Tibial nerve (tissue), 4 donors: ENCODE measurements around the gene AMFR. TPM values are rescaled to one million over a fixed set of nuclear protein-coding genes. Genes with fewer than 3 reads are reported as not detected.

ENCODE experiments used
- DNase-seq, 2 donors: peaks; one replicate each; pipeline ENCODE4 v3.0.0-alpha.2; 2019; ENCODE audit warnings: low spot score in 2 of 2
- H3K27ac ChIP-seq, 4 donors: fragments of 200-600 bp; sonication (generic) in 3 of 4; one replicate each; pipeline ENCODE4 v1.5.1; 2017 to 2019; ENCODE audit warnings: mild to moderate bottlenecking in 1 of 4
- H3K27me3 ChIP-seq, 2 donors: fragments of 200-600 bp; sonication (generic) in 1 of 2; one replicate each; pipeline versions ENCODE4 v1.5.1 to v1.6.0; 2017 to 2019
- H3K36me3 ChIP-seq, 3 donors: fragments of 200-600 bp; sonication (generic); one replicate each; pipeline ENCODE4 v1.5.1; 2018 to 2019
- H3K4me1 ChIP-seq, 4 donors: fragments of 200-600 bp; sonication (generic) in 3 of 4; one replicate each; pipeline ENCODE4 v1.5.1; 2017 to 2019
- H3K4me3 ChIP-seq, 4 donors: fragments of 200-600 bp; sonication (generic) in 3 of 4; one replicate each; pipeline ENCODE4 v1.5.1; 2017 to 2019; ENCODE audit warnings: mild to moderate bottlenecking in 1 of 4, moderate library complexity in 1 of 4
- H3K9me3 ChIP-seq, 4 donors: fragments of 200-600 bp; sonication (generic) in 3 of 4; one replicate each; pipeline ENCODE4 v1.5.1; 2017 to 2019
- CTCF ChIP-seq, 5 experiments: fragments of 200-600 bp in 3 of 5; fragments of 450-650 bp in 2 of 5; sonication (generic) in 3 of 5; IDR thresholded peaks; one replicate each; pipeline ENCODE4 v1.5.1; 2016 to 2019; ENCODE audit warnings: antibody characterized with exemption in 5 of 5, mild to moderate bottlenecking in 3 of 5, moderate library complexity in 2 of 5
- EP300 ChIP-seq, 2 donors: sonication (generic); formaldehyde crosslinking; IDR thresholded peaks; one replicate each; pipeline ENCODE4 v1.6.1; 2017; ENCODE audit warnings: antibody characterized with exemption in 2 of 2, mild to moderate bottlenecking in 1 of 2
- POLR2A ChIP-seq, 2 donors: fragments of 450-650 bp; IDR thresholded peaks; one replicate each; pipeline ENCODE4 v1.6.1; 2017; ENCODE audit warnings: antibody characterized with exemption in 2 of 2, mild to moderate bottlenecking in 2 of 2, moderate library complexity in 2 of 2
- WGBS, 2 donors: methylation state at CpG; one replicate each; pipeline ENCODE4 v1.1.5; 2018; 5-methylcytosine and 5-hydroxymethylcytosine counted together
- total RNA-seq, 4 donors: library from RNA; depleted of rRNA; stranded (reverse); fragments of >200 nt; gene quantifications; one replicate each; pipeline ENCODE4 v1.1.0, GENCODE V29; 2016

Gene AMFR
- total RNA-seq, 4 donors from 2014 or later, result 263 to 334 (median 292) TPM

DNA sequence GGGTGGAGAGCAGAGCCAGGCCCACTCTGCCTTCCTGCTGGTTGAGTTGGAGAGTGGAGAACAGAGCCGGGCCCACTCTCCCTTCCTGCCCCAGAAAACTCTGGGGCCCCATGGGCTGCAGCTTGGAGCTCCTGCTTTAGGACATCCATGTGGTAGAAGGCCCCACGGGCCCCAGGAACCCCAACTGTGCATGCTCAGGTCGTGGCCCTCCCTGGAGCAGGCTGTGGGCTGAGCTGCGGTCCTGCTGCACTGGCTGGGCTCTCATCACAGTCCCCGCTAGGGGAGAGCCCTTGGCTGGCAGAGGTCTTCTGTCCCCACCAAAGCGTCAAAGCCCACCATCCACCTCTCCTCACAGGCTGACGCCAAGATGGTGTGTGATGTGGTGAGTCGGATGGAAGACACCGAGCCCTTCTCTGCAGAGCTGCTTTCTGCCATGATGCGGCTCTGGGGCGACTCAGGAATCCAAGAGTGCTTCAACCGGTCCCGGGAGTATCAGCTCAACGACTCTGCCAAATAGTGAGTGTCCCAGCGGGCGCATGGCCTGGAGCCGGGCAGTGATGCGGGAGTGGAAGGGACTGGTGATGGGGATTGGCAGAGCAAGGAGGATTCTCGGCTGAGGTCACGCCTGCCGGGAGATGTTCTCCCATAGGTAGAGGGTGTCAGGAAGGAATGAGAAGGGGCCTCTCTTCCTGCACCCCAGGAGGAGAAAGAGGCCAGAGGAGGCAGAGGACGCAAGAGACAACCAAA is 96.9 kb downstream of the AMFR start:
- no peak for TF ChIP-seq POLR2A (IDR thresholded peaks at IDR 0.05)
- TF ChIP-seq CTCF (IDR thresholded peaks at IDR 0.05), result no peak
- TF ChIP-seq EP300 (IDR thresholded peaks at IDR 0.05), result no peak
- Histone ChIP-seq H3K27ac (no peak overlapping the region), H3K27me3 (no peaks in the 10 kb centered on the region), H3K4me1 (peaks cover 0 to 6% (median 0%) of the 10 kb centered on the region in 4 donors), H3K36me3 (no peaks in the 10 kb centered on the region), H3K9me3 (no peaks in the 10 kb centered on the region), H3K4me3 (no peak overlapping the region)
- DNase-seq, result no peak
- WGBS, 2 donors, result 88 to 93% methylated on average over 22 of the region's 22 CpGs

- WGBS, 2 donors, result 77 to 79% methylated on average over 6 of the region's 6 CpGs
- Histone ChIP-seq H3K9me3 (no peaks in the 10 kb centered on the region), H3K4me3 (no peak overlapping the region), H3K27ac (no peak overlapping the region), H3K27me3 (no peaks in the 10 kb centered on the region), H3K4me1 (peaks cover 0 to 4% (median 0%) of the 10 kb centered on the region in 4 donors), H3K36me3 (no peaks in the 10 kb centered on the region)
- DNase-seq, result no peak
- TF ChIP-seq POLR2A (IDR thresholded peaks at IDR 0.05) (no peak), CTCF (IDR thresholded peaks at IDR 0.05) (no peak), EP300 (IDR thresholded peaks at IDR 0.05) (no peak)
Measured at GRCh38 chr16:56327929-56328258, 97.5 kb downstream of the AMFR start.

DNA sequence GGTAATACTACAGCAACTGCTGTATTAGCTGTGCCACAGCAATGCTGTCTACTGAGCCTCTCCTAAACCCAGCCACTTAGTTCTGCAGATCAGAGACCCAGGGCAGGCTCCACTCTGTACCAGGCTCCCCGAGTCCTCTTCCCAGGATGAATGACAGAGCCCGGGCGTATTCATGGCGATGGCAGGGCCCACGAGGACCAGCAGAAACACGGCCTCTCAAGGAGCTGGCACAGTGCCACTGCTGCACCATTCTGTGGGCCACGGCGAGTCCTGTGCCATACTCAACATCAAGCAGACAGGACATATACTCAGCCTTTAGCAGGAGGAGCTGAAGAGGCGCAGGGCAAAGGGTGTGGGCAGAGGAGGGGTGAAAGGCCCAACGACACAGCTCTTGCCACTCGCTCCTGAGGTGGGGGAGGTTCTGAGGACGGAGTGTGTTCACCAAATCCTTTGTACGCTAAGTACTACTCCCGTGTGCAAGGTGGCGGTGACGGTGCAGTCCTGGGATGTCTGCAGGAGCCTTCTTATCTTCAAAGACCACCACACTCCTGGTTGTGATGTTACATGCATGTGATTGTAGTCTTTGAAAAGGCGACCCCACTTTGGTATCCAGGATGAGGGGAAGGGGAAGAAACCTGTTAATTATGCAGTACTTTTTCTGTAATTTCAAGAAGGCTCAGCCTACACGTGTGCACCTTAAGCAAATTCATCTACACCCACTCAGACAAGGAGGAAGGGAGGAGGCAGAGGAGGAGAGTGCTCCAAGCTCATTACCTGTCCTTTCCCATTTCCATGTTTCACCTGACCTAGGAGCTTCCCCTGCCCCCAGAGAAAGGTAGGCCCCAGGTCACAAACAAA is 98.0 kb downstream of the AMFR start:
- no peak overlapping the region for H3K4me3 ChIP-seq
- TF ChIP-seq CTCF (IDR thresholded peaks at IDR 0.05) (no peak), EP300 (IDR thresholded peaks at IDR 0.05) (no peak), POLR2A (IDR thresholded peaks at IDR 0.05) (no peak)
- no peaks in the 10 kb centered on the region for H3K9me3 ChIP-seq
- no peak for DNase-seq
- H3K27ac ChIP-seq, result no peak overlapping the region
- no peaks in the 10 kb centered on the region for H3K36me3 ChIP-seq
- WGBS, 2 donors, result 81 to 83% methylated on average over 16 to 18 of the region's 18 CpGs
- H3K27me3 ChIP-seq, result no peaks in the 10 kb centered on the region
- no peaks in the 10 kb centered on the region for H3K4me1 ChIP-seq

GRCh38 chr16:56325956-56326355 is 99.4 kb downstream of the AMFR start:
- H3K4me1 ChIP-seq, result no peaks in the 10 kb centered on the region
- no peaks in the 10 kb centered on the region for H3K9me3 ChIP-seq
- H3K36me3 ChIP-seq, result no peaks in the 10 kb centered on the region
- no peak overlapping the region for H3K4me3 ChIP-seq
- H3K27ac ChIP-seq, result no peak overlapping the region
- H3K27me3 ChIP-seq, result no peaks in the 10 kb centered on the region
- no peak for DNase-seq
- TF ChIP-seq POLR2A (IDR thresholded peaks at IDR 0.05) (no peak), EP300 (IDR thresholded peaks at IDR 0.05) (no peak), CTCF (IDR thresholded peaks at IDR 0.05) (no peak)
- 85 to 88% methylated on average over 6 of the region's 6 CpGs for WGBS, 2 donors

DNA sequence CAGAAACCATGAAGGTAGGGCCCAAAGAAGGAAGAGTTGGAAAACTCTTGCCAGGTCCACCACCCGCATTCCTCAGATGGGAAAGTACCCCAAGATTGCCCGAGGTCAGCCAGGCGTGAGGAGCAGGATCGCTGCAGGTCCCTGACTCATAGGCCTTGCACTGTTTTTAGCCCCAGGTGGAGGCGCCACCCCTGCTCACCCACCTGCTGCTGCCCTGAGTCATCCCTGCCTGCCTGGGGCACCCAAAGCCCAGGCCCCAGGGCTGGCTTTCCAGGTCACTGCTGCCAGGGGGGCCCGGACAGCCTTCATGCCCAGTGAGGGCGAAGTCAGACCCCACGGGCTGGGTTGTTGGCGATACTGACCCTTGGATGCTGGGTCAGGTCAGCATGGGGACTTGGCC is 100.9 kb downstream of the AMFR start:
- Histone ChIP-seq H3K4me3 (no peak overlapping the region), H3K27ac (no peak overlapping the region), H3K4me1 (no peaks in the 10 kb centered on the region), H3K27me3 (no peaks in the 10 kb centered on the region), H3K9me3 (no peaks in the 10 kb centered on the region), H3K36me3 (no peaks in the 10 kb centered on the region)
- WGBS, 2 donors, result 77 to 99% methylated on average over 5 to 8 of the region's 9 CpGs
- DNase-seq, result no peak
- TF ChIP-seq POLR2A (IDR thresholded peaks at IDR 0.05) (no peak), CTCF (IDR thresholded peaks at IDR 0.05) (no peak), EP300 (IDR thresholded peaks at IDR 0.05) (no peak)
